ENCODE data around the gene TMEM14A.
A peak's percentile ranks its signal among the peaks of the same experiment; 100 is the strongest.
"Not testable (repeated sequence)": the region's sequence is repeated elsewhere in the genome, so short reads cannot be mapped to it uniquely, and the experiment has no call there.

The TMEM14A gene, protein sequence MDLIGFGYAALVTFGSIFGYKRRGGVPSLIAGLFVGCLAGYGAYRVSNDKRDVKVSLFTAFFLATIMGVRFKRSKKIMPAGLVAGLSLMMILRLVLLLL

DNA sequence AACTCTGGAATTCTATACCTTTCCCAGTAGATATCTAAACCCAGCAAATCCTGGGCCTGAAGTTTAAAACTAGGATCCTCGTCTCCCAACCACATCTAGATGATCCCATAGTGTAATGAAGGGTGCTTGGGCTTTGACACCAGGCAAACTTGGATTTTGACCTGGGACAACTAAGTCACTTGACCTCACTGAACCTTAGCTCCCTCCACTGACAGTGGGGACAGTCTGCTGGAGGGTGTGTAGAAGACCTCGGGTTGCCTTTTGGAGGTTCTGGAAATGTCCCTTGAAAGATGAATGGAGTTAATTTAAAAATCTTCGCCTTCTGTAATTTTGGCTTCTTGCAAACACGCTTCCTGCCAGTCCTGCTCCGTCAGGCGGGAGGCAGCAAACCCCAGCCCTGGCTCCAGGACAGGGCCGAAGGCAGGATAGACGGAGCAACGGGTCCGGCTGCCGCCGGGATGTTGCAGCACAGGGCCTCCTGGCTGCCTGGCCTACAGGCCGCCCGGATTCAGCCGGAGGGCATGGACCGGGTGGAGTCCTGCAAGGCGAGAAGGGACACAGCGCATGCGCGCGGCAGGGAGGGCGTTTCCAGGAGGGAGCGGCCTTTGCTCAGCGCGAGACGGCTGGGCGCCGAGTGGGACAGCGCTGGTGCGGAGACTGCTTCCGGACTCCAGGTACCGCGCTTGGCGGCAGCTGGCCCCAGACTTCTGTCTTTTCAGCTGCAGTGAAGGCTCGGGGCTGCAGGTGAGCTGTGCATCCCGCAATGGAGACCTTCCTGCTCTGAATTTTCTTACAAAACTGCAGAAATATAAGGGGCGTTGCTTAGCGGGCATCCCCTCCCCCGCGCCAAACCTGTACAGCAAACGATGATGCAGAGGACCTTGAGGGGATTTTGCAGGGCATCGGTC lies at the start of gene TMEM14A:
Gene TMEM14A, plus strand, starts transcription at position 612 of the 908 bp plus-strand sequence. CDS start 5,990 bp downstream, outside the sequence.
- DNase-seq = peak; percentile 95

DNA sequence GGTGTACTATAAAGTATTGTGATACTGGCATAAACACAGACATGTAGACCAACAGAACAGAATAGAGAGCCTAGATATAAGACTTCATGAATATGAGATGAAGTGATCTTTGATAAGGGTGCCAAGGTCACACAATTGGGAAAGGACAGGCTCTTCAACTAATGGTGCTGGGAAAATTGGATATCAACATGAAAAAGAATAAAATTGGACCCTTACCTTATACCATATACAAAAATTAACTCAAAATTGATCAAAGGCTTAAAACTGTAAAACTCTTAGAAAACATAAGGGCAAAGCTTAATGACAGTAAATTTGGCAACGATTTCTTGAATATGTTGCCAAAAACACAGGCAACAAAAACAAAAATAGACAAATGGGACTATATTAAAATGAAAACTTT lies 49.3 kb upstream of the TMEM14A start:
- no peak for DNase-seq

DNA sequence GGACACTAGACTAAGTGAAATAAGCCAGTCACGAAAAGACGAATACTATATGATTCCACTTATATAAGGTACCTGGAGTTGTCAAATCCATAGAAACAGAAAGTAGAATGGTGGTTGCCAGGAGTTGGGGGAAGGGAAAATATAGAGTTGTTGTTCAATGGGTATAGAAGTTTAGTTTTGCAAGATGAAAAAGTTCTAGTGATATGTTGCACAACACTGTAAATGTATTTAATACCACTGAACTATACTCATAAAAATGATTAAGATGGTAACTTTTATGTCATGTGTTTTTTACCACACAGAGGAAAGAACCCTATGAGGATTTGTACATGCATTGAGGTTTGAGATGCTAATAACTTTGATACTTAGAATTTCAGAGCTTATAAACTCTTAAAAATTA lies 48.1 kb upstream of the TMEM14A start:
- no peak for DNase-seq

DNA sequence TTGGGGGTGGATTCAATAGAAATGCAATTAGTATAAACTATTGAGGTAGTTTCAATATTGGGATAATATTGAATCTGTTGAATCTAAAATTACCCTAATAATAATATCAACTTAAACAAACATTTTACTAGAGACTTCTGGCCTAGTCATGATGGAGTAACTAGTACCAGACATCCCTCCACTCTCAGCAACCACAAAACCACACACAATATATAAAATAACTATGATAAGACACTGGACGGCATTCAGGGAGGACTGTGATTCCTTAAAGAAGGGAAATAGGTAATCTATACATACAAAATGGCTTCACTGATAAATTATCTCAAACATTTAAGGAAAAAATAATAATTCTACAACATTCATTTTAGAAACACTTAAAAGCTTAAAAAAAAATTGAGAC lies 38.9 kb upstream of the TMEM14A start:
- no peak for DNase-seq

DNA sequence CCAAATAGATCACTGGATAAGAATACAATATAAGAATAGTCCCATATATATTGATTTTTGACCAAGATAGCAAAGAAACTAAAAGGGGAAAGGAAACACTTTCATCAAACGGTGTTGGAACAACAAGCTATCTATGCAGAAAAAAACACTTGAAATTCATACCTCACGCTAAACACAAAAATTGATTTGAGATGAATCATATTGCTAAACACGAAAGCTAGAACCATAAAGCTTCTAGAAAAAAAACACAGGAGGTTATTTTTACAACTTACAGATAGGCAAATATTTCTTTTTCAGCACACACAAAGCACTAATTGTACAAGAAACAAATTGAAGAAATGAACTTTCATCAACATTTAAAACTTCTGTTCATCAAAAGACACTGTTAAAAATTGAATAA lies 36.7 kb upstream of the TMEM14A start:
- DNase-seq = no peak

DNA sequence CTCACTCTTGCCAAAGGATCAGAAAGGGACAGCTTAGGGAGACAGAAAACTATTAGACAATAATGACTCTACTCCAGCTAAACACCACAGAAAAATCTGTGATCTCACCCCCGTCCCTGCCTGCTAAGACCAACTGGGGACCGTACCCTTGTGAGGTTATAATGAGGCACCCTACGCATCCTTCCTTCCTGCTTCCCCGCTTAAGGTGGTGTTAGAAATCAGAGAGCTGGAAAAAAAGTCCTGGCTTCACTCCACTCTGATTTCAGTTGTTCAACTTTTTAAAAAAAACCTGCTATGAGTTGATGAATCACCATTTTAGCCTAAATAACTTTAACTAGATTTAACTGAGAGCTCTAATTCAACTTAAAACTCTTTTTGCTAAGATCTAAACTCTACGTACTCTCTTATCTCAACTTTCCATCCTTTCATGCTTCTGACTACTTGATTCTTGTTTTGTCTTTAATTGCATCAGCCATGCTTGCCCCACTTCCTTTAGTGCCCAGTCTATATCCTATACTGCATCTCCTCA lies 35.8 kb upstream of the TMEM14A start:
- DNase-seq = no peak

DNA sequence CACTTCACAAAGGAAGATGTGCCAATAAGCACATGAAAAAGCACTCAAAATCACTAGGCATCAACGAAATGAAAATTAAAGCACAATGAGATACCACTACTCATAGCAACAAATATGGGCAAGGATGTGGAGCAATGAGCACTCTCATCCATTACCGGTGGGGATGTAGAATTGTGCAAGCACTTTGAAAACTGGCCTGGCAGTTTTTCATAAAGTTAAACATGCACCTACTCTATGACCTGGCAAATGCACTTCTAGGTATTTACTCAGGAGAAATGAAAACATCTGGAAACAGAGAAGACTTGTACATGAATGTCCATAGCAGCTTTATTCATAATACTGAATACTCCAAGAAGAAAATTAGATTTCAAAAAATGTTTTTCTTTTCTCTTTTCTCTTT lies 34.1 kb upstream of the TMEM14A start:
- no peak for DNase-seq

DNA sequence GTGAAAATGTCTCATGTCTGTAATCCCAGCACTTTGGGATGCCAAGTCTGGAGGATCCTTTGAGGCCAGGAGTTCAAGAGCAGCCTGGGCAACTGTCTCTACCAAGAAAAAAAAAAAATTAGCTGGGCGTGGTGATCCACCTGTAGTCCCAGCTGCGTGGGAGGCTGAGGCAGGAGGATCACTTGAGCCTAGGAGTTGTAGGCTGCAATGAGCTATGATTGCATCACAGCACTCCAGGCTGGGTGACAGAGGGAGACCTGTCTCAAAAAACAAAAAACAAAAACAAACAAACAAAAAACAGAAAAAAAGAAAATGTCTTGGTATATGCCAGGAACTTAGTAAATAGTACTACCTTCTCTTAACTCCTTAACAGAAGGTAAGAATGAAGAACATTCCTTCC lies 31.4 kb upstream of the TMEM14A start:
- no peak for DNase-seq

DNA sequence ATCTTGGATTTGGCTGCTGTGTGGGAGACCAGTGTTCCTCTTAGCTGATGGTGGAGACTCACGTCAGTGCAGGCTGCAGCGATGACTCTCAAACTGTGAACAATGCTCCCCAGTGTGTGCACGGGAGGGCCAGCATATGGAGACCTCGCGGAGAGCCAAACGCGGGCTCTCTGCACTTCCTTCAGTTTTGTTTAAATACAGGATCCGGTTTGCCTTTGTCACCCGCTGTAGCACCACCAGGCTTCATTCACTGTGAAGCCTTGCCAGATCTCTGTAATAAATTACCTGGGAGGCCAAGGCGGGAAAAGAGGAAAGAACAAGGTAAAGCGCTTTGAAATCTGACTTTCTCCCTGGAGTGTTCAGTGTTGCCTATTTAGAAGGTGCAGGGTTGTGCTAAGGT lies 30.7 kb upstream of the TMEM14A start:
- no peak for DNase-seq

DNA sequence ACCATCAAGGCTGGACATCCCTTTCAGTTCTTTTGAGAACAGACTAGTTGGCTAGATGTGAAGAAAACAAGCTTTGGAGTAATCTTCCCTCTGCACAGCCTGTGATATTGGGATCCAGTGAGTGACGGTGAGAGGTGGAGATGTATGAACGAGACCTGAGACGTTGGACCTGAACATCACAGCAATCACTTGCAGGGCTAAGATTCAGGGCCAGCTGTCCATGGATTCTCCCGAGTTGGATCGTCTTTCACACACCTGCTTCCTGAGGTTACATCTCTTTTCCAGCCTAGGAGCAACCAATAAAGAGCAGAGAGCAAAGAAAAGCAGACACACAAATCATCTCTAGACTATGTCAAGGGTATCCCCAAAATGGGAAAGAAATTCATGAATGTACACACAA lies 30.0 kb upstream of the TMEM14A start:
- no peak for DNase-seq

DNA sequence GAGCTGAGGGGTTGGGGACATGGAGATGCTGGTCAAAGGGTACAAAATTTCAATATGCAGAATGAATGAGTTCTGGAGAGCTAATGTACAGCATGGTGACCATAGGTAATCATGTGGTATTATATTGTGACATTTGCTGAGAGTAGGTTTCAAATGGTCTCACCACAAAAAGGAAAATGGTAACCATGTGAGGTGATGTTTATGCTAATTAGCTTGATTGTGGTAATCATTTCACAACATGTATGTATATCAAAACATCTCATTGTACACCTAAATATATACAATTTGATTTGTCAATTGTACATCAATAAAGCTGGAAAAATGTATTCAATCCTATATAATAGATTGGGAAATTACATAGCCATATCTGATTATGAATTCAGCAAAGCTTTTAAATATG lies 29.5 kb upstream of the TMEM14A start:
- no peak for DNase-seq

DNA sequence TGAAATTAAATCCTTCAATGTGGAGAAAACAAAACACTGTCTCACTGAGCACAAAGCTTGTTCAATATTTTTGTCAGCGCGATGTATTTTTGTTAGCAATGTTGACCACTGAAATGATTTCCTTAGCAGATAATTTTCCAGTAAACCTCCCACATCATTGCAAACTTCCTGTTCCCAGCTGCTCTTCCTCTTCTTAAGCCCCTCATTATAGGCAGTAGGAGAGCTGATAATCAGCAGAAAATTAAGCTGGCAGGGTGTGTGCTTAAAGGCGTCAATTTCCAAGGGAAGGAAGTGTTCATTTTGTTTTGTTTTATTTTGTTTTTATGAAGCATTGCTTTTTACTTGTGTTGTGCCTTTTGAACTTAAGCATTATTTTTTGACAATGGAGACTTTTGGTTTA lies 29.1 kb upstream of the TMEM14A start:
- DNase-seq = no peak

DNA sequence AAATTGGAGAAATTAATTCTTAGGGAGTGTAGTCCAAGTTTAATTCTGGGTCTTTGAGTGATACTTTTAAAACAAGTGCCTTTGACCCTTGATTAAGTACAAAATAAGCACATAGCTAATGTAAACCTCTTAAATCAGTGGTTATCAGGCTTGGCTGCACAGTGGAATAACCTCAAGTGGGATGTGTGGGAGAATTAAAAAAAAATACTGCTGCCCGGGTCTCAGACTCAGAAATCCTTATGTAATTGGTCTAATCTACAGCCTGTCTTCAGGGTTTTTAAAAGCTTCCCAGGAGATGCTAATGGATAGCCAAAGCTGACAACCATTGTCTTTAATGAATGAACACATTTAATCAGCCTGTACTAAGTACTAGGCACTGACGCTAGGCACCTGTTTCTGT lies 28.5 kb upstream of the TMEM14A start:
- DNase-seq = no peak

DNA sequence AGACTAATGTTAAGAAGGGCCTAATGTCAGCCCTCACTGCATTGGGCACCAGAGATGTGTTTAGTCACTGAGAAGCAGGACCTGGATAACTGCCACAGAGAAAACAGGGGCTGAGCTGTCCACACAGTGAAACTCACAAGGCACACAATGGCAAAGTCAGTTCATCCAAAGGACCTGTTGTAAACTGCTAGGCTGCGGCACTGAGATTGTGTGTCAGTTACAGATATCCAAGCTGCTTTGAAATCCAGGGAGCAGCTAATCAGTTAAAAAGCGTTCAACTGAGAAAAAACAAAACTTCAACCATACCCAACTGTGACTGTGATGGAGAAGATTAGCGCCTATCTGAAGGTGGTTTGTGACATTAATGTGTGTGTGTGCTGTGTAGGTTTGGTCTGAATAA lies 27.8 kb upstream of the TMEM14A start:
- no peak for DNase-seq

DNA sequence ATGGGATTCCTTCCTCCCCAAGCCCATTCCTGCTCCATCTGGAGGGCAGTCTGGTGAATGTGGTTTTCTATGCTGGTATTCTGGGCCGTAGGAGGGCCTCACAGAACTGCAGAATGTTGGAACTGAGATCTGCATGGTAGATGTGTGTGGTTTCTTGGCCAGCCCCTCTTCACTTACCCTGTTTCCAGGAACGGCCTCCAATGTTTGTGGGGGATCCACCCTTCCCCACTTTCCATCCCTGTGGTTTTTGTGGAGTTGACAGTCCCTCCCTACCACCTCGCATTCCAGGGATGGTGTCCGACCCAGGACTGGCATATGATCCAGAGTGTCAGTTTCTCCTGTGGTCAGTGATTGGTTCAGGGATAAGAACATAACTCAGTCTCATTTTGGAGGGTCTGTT lies 26.7 kb upstream of the TMEM14A start:
- no peak for DNase-seq

DNA sequence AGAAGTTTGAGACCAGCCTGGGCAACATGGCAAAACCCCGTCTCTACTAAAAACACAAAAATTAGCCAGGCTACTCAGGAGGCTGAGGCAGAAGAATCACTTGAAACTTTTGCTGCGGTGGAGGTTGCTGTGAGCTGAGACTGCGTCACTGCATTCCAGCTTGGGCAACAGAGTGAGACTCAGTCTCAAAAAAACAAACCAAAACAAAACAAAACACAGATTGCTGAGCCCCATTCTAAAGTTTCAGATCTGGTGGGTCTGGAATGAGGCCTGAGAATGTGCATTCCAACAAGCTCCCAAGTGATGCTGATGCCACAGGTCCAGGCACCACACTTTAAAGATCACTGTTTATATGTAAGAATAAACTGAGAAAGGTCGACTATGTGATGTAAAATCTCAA lies 24.9 kb upstream of the TMEM14A start:
- DNase-seq = no peak

DNA sequence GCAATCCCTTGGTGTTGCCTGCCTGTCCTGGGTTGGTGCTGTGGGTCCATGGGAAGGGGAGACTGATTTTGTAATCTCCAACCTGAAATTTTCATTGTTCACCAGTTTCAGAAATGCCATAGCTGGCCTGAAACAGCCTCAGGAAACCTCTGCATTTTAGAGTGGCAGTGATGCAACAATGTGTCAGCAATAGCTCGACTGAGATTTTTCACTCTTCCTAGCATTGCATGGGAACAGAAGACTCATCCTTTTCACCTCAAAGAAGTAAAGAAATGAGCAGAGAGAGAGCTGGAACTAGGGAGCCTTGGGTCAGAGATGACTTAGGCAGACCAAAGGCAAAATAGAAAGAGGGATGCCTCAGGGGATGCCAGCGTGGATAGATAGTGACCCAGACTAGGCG lies 23.7 kb upstream of the TMEM14A start:
- no peak for DNase-seq

DNA sequence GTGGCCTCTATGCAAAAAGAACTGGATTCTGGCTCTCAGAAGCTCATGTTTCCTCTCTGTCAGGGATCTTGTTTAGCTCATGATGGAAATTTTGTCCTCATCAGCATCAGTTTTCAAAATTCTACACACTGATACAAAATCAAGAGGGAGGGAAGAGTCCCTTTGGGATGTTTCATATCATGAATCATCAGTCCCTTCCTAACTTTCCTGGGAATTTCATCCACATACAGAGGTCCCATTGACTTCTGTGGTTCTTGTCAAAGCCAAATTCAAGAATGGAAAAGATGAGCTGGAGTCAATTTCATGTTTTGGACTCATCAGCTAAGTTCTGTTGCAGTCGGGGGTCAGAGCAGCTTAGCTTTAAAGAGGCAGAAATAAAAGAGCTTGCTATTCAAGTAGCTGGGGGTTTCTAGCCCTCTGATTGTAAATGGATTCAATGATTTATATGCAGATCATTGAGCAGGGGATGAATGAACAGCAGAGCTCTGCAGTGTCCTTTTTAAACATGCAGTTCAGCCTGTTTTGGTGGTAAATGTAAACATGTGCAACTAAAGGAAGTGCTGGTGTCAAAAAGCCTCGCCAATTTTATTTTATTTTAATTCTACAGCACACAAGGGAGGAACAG lies 21.3 kb upstream of the TMEM14A start:
- no peak for DNase-seq

DNA sequence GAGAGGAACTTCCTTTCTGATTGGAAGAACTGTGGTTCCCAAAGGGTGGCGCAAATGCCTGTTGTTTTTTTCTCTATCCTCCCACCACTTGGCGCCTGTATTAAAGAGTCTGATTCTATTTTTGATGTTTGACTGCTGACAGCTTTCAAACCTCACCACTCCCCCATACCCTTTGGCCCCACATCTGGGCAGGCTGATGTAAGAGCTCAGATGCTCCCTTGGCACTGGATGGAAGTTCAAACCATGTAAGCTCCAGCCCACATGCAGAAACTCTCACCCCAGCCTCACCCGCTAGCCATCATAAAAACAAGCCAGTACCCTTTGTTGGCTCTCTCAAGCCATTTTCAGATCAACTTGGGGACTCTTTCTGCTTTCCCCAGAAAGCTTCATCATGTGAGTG lies 20.0 kb upstream of the TMEM14A start:
- no peak for DNase-seq

DNA sequence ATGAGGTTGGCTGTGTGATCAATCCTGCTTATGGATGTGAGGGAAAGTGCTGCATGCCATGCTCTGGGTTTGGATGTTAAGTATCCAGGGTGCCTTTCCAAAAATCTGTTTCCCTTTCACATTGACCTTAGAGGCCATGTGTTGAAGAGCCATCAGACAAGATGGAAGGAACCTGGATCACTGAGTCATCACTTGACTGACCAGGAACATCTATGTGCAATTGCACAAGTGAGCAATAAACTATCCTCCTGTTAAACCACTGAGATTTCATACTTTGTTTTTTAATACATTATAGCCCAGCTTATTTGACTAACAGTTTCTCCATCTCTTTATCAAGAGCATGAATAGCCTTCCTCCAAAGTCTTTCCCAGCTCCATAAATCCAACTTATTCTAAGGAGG lies 17.8 kb upstream of the TMEM14A start:
- DNase-seq = no peak

DNA sequence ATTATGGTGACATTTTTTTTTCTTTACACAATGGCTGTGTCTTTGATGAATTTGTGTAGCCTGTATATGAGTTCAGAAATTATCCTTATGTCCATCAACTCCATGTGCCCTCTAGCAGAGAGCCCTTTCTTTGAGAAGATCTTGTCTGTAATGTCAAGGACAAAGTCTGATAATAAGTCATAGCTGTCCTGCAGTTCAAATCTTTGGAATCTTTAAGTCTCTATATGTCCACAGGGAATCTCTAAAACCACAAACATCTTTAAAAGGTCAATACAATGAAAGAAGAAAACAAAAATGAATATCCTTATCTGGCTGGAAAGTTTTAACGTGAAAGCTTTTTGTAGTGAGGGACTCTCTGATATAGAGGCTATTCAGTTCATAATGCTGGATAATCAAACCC lies 16.9 kb upstream of the TMEM14A start:
- no peak for DNase-seq

DNA sequence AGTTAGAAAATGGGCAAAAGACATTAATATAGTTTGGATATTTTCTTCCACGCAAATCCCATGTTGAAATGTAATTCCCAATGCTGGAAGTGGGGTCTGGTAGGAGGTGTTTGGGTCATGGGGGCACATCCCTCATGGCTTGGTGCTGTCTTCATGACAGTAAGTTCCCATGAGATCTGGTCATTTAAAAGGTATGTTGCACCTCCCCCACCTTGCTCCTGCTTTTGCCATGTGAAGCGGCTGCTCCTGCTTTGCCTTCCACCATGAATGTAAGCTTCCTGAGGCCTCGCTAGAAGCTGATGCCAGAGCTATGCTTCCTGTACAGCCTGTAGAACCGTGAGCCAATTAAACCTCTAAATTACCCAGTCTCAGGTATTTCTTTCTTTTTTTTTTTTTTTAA lies 16.3 kb upstream of the TMEM14A start:
- no peak for DNase-seq

DNA sequence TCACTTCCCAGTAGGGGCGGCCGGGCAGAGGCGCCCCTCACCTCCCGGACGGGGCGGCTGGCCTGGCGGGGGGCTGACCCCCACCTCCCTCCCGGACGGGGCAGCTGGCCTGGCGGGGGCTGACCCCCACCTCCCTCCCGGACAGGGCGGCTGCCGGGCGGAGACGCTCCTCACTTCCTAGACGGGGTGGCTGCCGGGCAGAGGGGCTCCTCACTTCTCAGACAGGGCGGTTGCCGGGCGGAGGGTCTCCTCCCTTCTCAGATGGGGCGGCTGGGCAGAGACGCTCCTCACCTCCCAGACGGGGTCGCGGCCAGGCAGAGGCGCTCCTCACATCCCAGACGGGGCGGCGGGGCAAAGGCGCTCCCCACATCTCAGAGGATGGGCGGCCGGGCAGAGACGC lies 15.0 kb upstream of the TMEM14A start:
- not testable (repeated sequence) for DNase-seq

DNA sequence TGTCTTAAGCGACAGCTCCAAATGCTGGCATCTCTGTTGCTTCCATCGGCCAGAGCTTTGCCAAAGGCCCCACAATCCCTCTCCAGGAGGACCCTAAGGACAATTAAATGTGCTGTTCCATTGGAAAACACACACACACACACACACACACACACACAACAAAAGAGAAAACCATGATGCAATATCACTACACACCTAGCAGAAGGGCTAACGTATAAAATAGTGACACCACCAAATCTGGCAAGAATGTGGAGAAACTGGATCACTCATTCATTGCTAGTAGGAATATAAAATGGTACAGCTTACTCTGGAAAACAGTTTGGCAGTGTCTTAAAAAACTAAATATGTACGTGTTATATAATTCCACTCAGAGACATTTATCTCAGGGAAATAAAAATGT lies 13.0 kb upstream of the TMEM14A start:
- no peak for DNase-seq

Measured in activated CD4-positive, CD25-positive, alpha-beta regulatory T cell treated with anti-CD3 and anti-CD28 coated beads, Interleukin-2, amount 50 U/mL, for 72 hours (primary cell).